ENCODE measurements around the gene CPLANE1.
"Not testable (repeated sequence)": the region's sequence is repeated elsewhere in the genome, so short reads cannot be mapped to it uniquely, and the experiment has no call there.

DNA sequence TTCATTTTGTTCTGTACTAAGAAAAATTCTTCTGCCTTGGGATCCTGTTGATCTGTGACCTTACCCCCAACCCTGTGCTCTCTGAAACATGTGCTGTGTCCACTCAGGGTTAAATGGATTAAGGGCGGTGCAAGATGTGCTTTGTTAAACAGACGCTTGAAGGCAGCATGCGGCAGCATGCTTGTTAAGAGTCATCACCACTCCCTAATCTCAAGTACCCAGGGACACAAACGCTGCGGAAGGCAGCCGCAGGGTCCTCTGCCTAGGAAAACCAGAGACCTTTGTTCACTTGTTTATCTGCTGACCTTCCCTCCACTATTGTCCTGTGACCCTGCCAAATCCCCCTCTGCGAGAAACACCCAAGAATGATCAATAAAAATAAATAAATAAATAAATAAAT, 47.1 kb upstream of the CPLANE1 start:
- not testable (repeated sequence) for TF ChIP-seq CTCF, POLR2A (IDR thresholded peaks at IDR 0.05)
